Measurements from ENCODE around the gene CFHR5. TPM values are rescaled to one million over a fixed set of nuclear protein-coding genes. Genes with fewer than 3 reads are reported as not detected.

The CFHR5 gene
- total and polyA plus RNA-seq, 2 of the 13 experiments (the other 11 are each of a cell fraction or from before 2014, with no cell fraction given) = not detected

DNA sequence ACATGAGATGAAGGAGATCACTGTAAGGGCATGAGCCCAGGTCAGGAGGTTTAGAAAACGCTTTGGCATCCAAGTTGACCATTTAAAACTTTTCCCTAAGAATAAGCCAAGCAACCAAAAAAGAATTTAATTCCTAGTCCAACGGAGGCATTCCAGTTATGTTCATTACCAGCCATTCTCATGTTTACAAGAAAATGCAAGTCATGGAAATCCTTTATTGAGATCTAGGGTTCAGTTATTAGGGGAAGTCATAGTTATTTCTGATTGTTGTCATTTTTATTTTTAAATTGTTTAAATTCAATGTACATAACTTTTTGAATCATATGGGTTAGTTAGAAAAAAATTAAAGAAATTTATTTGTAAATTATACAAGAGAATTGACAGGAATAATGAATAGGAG lies 24.5 kb downstream of the CFHR5 start (continued):
- TF ChIP-seq MXI1 (IDR thresholded peaks at IDR 0.05; ENCODE audit: borderline replicate concordance, low read depth, low read length) (no peak), U2AF2 (IDR thresholded peaks at IDR 0.05; ENCODE audit: low read depth, low read length) (no peak), ZNF776 (CRISPR knock-in tag; IDR thresholded peaks at IDR 0.05) (no peak), NFE2L2 (IDR thresholded peaks at IDR 0.05; ENCODE audit: low read length) (peak; percentile 70; the same call in 1 of the 2 replicates), ZNF644 (CRISPR knock-in tag; IDR thresholded peaks at IDR 0.05; ENCODE audit: low read depth) (no peak), ZNF816 (CRISPR knock-in tag; IDR thresholded peaks at IDR 0.05; ENCODE audit: borderline replicate concordance) (no peak)

GRCh38 chr1:197003132-197003531 lies 25.8 kb downstream of the CFHR5 start:
- no peak overlapping the region for H3K9ac ChIP-seq (ENCODE audit: insufficient read depth, low read depth, low read length)
- H3K4me1 ChIP-seq (ENCODE audit: insufficient read depth, low read length) = no peaks in the 10 kb centered on the region
- CTCF ChIA-PET (ENCODE audit: low intra/inter-chr PET ratio, low total read pairs) = no interaction called here
- ATAC-seq = no peak
- FAIRE-seq = no peak
- no peaks in the 10 kb centered on the region for H3K36me3 ChIP-seq (replicated peaks in 1 of 2; ENCODE audit: control insufficient read depth in 1 of 2, insufficient read depth in 2 of 2, low read length in 2 of 2)
- in situ Hi-C loops (cut with HindIII; ENCODE audit: extremely low pct_ligation_motif_present, low pct_unique_long_range_greater_than_20kb) = no loop called here
- H2AFZ ChIP-seq (ENCODE audit: low read length) = no peak overlapping the region
- 0% methylated on average over 2 of the region's 2 CpGs for WGBS (ENCODE audit: low lambda C conversion rate)
- H3K27me3 ChIP-seq (ENCODE audit: control insufficient read depth in 1 of 2, insufficient read depth in 2 of 2, low read length in 2 of 2) = no peaks in the 10 kb centered on the region; a peak in 1 of 5 replicates
- POLR2A ChIA-PET = no interaction called here
- intact Hi-C loops (cut with micrococcal nuclease; ENCODE audit: unreplicated experiment) = no loop called here
- no peaks in the 10 kb centered on the region for H3K79me2 ChIP-seq (ENCODE audit: insufficient read depth, low read length)
- H3K27ac ChIP-seq (ENCODE audit: extremely low read length, insufficient read depth, low read length) = no peak overlapping the region
- H4K20me1 ChIP-seq (ENCODE audit: insufficient read depth, low read length) = no peaks in the 10 kb centered on the region
- H3K9me3 ChIP-seq (ENCODE audit: low read length) = no peaks in the 10 kb centered on the region
- no peak overlapping the region for H3K4me2 ChIP-seq (ENCODE audit: low read depth, low read length)
- no peak for DNase-seq (ENCODE audit: low spot score)
- no peak overlapping the region for H3K4me3 ChIP-seq (replicated peaks in 1 of 3; ENCODE audit: insufficient read depth in 1 of 3, low read depth in 2 of 3, low read length in 3 of 3)
- no TSS peak for BruUV-seq (replicated peaks)
- no peak for TF ChIP-seq MATR3 (CRISPR knock-in tag; IDR thresholded peaks at IDR 0.05)
- TF ChIP-seq SKI (IDR thresholded peaks at IDR 0.05; ENCODE audit: partially characterized antibody) = no peak
- no peak for TF ChIP-seq ZNF160 (CRISPR knock-in tag; IDR thresholded peaks at IDR 0.05)
- no peak for TF ChIP-seq IRX3 (CRISPR knock-in tag; IDR thresholded peaks at IDR 0.05; ENCODE audit: borderline replicate concordance, low read depth)
- TF ChIP-seq SETDB1 (CRISPR knock-in tag; IDR thresholded peaks at IDR 0.05; ENCODE audit: borderline replicate concordance) = no peak
- TF ChIP-seq TSC22D2 (CRISPR knock-in tag; IDR thresholded peaks at IDR 0.05; ENCODE audit: borderline replicate concordance) = no peak
- no peak for TF ChIP-seq RFX3 (CRISPR knock-in tag; IDR thresholded peaks at IDR 0.05)
- TF ChIP-seq, protein P1, sequence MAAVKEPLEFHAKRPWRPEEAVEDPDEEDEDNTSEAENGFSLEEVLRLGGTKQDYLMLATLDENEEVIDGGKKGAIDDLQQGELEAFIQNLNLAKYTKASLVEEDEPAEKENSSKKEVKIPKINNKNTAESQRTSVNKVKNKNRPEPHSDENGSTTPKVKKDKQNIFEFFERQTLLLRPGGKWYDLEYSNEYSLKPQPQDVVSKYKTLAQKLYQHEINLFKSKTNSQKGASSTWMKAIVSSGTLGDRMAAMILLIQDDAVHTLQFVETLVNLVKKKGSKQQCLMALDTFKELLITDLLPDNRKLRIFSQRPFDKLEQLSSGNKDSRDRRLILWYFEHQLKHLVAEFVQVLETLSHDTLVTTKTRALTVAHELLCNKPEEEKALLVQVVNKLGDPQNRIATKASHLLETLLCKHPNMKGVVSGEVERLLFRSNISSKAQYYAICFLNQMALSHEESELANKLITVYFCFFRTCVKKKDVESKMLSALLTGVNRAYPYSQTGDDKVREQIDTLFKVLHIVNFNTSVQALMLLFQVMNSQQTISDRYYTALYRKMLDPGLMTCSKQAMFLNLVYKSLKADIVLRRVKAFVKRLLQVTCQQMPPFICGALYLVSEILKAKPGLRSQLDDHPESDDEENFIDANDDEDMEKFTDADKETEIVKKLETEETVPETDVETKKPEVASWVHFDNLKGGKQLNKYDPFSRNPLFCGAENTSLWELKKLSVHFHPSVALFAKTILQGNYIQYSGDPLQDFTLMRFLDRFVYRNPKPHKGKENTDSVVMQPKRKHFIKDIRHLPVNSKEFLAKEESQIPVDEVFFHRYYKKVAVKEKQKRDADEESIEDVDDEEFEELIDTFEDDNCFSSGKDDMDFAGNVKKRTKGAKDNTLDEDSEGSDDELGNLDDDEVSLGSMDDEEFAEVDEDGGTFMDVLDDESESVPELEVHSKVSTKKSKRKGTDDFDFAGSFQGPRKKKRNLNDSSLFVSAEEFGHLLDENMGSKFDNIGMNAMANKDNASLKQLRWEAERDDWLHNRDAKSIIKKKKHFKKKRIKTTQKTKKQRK (IDR thresholded peaks at IDR 0.05; ENCODE audit: low read length) = no peak
- no peak for TF ChIP-seq KLF9 (CRISPR knock-in tag; IDR thresholded peaks at IDR 0.05; ENCODE audit: low read depth)
- TF ChIP-seq ZBTB4 (CRISPR knock-in tag; IDR thresholded peaks at IDR 0.05; ENCODE audit: borderline replicate concordance) = no peak
- TF ChIP-seq ZBTB38 (CRISPR knock-in tag; IDR thresholded peaks at IDR 0.05) = no peak
- TF ChIP-seq ZNF816 (CRISPR knock-in tag; IDR thresholded peaks at IDR 0.05; ENCODE audit: borderline replicate concordance) = no peak
- no peak for TF ChIP-seq ZNF335 (CRISPR knock-in tag; IDR thresholded peaks at IDR 0.05)

Measured in HepG2 (cell line).